ENCODE data around the gene GPR39. TPM values are rescaled to one million over a fixed set of nuclear protein-coding genes. Genes with fewer than 3 reads are reported as not detected.

Gene GPR39
- total and polyA plus RNA-seq, 2 donors from 2014 or later: 4.9 to 8.7 TPM

DNA sequence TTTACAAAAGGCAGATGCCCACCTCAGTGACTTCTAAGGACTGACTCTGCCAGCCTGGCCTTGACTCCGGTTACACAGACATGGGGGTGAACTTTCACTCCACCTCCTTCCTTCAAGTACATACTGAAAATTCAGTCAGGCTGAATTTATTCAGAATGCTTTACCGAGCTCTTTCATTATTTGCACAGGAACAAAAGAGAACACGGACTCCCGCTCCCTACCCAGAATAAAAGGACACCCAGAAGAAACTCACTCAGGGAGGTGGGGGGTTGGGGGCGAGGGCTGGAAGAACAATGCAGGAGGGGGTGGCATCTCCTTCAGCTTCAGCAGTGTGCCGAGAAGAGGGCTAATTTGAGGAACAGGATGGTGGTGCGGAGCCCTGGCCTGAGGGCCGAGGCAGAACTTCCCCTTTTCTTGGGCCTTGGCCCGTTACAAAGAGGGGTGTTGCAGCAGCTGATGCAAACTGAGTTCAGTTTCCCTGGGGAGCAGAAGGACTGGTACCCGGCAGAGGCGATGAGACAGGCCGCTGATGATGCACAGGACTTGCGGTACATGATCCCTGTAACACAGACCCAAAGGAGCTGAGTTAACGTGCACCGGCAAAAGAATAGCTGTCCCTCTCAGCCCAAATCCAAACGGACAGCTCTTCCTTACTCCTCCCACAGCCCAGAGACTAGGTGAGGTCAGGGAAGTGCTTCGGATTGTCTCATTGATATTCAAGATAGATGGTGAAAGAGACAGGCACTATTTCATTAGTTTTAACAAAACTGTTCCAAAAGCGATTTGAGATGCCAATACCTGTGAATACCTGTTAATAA, 229.3 kb downstream of the GPR39 start:
- Histone ChIP-seq H3K36me3 (ENCODE audit: control insufficient read depth in 2 of 3, insufficient read depth in 3 of 3, low read length in 3 of 3) (no peaks in the 10 kb centered on the region), H3K27me3 (ENCODE audit: control insufficient read depth, insufficient read depth, low read length) (no peaks in the 10 kb centered on the region), H3K4me1 (ENCODE audit: control insufficient read depth in 2 of 3, insufficient read depth in 2 of 3, low read depth in 1 of 3, low read length in 3 of 3) (no peaks in the 10 kb centered on the region), H3K27ac (ENCODE audit: low read depth in 2 of 2, low read length in 2 of 2) (no peak overlapping the region), H3K9ac (ENCODE audit: low read length in 3 of 3) (no peak overlapping the region), H3K4me3 (ENCODE audit: low read length in 3 of 3) (no peak overlapping the region), H3K9me3 (ENCODE audit: control insufficient read depth in 2 of 3, insufficient read depth in 1 of 3, low read length in 3 of 3) (no peaks in the 10 kb centered on the region)
- DNase-seq: no peak
- intact Hi-C loops (cut with DNase I): no loop called here
- TF ChIP-seq, protein P1, sequence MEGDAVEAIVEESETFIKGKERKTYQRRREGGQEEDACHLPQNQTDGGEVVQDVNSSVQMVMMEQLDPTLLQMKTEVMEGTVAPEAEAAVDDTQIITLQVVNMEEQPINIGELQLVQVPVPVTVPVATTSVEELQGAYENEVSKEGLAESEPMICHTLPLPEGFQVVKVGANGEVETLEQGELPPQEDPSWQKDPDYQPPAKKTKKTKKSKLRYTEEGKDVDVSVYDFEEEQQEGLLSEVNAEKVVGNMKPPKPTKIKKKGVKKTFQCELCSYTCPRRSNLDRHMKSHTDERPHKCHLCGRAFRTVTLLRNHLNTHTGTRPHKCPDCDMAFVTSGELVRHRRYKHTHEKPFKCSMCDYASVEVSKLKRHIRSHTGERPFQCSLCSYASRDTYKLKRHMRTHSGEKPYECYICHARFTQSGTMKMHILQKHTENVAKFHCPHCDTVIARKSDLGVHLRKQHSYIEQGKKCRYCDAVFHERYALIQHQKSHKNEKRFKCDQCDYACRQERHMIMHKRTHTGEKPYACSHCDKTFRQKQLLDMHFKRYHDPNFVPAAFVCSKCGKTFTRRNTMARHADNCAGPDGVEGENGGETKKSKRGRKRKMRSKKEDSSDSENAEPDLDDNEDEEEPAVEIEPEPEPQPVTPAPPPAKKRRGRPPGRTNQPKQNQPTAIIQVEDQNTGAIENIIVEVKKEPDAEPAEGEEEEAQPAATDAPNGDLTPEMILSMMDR (IDR thresholded peaks at IDR 0.05; ENCODE audit: borderline replicate concordance, extremely low read depth, insufficient read depth): no peak
- no peak for FAIRE-seq

DNA sequence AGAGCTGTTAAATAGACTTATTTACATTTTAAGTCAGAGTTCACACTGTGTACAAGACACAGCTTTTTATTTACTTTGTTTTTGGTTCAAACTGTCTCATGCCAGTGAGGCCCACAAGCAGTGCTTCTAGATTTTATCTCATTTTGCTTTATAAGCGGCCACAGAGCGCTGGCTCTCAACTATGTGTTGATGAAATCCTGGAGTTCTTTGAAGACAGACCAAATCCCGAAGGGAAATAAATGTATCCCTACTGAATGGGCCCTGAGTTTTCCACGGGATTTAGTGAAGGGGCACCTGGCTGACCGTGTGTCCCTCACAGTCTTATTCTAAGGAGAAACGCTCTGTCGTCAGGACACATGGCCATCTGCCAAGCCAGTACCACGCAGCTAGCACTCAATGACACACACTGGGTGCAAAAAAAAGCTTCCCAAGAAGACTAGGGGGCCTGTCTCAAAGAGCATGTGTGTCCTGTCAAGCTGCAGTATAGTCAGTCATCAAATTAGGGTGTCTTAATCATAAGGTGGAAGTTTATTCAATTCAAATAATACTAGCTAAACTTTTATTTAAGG, 230.0 kb downstream of the GPR39 start:
- Histone ChIP-seq H3K4me1 (ENCODE audit: control insufficient read depth in 2 of 3, insufficient read depth in 2 of 3, low read depth in 1 of 3, low read length in 3 of 3) (no peaks in the 10 kb centered on the region), H3K4me3 (ENCODE audit: low read length in 3 of 3) (no peak overlapping the region), H3K27me3 (ENCODE audit: control insufficient read depth, insufficient read depth, low read length) (no peaks in the 10 kb centered on the region), H3K9ac (ENCODE audit: low read length in 3 of 3) (no peak overlapping the region), H3K9me3 (ENCODE audit: control insufficient read depth in 2 of 3, insufficient read depth in 1 of 3, low read length in 3 of 3) (no peaks in the 10 kb centered on the region), H3K36me3 (ENCODE audit: control insufficient read depth in 2 of 3, insufficient read depth in 3 of 3, low read length in 3 of 3) (no peaks in the 10 kb centered on the region), H3K27ac (ENCODE audit: low read depth in 2 of 2, low read length in 2 of 2) (no peak overlapping the region)
- no peak for DNase-seq
- intact Hi-C loops (cut with DNase I): no loop called here
- TF ChIP-seq, protein P1 (IDR thresholded peaks at IDR 0.05; ENCODE audit: borderline replicate concordance, extremely low read depth, insufficient read depth): no peak
- FAIRE-seq: no peak

DNA sequence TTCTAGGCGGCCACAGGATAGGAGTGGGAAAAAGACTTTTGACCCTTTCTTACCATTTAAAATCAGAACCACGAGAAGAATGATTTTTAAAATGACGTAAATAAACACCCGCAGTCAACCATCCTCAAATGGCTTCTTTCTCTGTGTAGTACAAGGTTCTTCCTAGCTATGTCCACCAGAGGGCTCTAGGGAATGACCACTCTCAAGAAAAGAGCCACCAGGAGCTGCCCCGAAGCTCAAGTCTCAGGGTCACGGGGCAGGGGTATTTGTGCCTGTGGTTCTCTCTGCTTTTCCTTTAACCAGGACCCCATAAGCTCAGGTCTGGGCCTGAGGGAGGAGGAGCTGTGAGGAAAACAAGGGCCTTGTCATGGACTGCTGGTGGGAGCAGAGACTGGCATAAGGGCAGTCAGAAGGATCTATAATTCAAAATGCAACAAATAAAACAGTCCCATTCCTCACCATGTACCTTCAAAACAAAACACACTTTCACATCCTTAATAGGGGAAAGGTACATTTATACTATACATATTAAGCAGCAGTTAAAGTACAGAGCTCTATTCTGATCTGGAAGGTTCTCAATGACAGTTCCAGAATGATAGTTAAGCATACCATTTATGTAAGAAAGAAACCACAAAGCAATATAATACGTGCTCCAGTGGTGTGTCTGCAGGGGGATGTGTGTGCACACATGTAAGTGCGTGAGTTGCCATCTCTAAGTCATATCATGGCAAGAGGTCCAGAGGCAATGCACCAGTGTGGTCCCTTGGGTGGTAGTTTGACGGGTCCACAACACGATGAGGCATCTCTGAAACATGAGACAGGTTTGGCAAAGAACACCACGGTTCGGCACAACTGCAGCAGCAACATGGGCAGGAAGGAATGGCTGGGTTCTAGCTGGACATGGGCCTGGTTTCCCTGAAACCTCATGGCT, 234.8 kb downstream of the GPR39 start:
- Histone ChIP-seq H3K9me3 (ENCODE audit: control insufficient read depth in 2 of 3, insufficient read depth in 1 of 3, low read length in 3 of 3) (no peaks in the 10 kb centered on the region), H3K27me3 (ENCODE audit: control insufficient read depth, insufficient read depth, low read length) (no peaks in the 10 kb centered on the region), H3K27ac (ENCODE audit: low read depth in 2 of 2, low read length in 2 of 2) (no peak overlapping the region), H3K4me3 (ENCODE audit: low read length in 3 of 3) (no peak overlapping the region), H3K9ac (ENCODE audit: low read length in 3 of 3) (no peak overlapping the region), H3K4me1 (ENCODE audit: control insufficient read depth in 2 of 3, insufficient read depth in 2 of 3, low read depth in 1 of 3, low read length in 3 of 3) (no peaks in the 10 kb centered on the region), H3K36me3 (ENCODE audit: control insufficient read depth in 2 of 3, insufficient read depth in 3 of 3, low read length in 3 of 3) (no peaks in the 10 kb centered on the region)
- FAIRE-seq: peak; percentile 8
- peak in 2 of 5 donors; percentile 44 to 85 for DNase-seq
- TF ChIP-seq, protein P1 (IDR thresholded peaks at IDR 0.05; ENCODE audit: borderline replicate concordance, extremely low read depth, insufficient read depth): peak; percentile 51
- intact Hi-C loops (cut with DNase I): no loop called here
